HG02623 (cell line): ENCODE data around the gene PDZD7.

Experiments
- ATAC-seq: cut with Tn5 transposase; IDR thresholded peaks from one replicate; pipeline ENCODE4 v1.9.1; 2021; ENCODE audit warnings: moderate library complexity; ENCODE audit not compliant: unreplicated experiment

The PDZD7 gene

DNA sequence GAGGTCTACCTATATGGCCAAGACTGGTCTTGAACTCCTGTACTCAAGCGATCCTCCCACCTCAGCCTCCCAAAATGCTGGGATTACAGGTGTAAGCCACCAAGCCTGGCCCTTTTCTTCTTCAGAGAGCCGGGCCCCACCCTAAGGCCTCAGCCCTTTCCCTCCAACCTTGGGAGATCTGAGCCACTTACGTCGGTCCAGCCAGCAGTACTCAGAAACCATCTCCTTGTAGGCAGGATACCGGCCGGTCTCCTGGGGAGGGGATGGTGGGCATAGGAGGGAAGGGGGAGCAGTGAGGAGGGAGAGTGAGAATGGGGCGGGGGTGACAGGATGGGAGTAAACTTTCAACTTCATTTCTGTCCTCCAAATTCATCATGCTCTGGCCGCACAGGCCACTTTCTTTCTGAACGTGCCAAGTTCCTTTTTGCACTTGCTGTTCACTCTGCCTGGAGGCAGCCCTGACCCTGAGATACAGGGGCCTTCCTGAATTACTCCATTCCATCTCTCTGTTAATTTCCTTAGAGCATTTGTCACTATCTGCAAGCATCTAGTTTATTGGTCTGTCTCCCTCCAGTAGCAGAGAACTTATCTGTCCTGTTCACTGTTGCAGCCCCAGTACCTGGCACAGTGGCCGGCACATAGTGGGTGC lies 10.4 kb downstream of the PDZD7 start:
- ATAC-seq = no peak

DNA sequence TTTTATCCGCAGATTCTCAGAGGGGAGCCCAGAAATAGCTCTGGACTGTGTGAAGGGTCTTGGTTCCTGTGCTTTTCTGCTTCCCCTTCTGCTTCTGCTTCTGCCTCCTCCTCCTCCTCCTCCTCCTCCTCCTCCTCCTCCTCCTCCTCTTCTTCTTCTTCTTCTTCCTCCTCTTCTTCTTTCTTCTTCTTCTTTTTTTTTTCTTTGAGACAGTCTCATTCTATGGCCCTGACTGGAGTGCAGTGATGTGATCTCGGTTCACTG lies 11.6 kb downstream of the PDZD7 start:
- ATAC-seq = no peak

DNA sequence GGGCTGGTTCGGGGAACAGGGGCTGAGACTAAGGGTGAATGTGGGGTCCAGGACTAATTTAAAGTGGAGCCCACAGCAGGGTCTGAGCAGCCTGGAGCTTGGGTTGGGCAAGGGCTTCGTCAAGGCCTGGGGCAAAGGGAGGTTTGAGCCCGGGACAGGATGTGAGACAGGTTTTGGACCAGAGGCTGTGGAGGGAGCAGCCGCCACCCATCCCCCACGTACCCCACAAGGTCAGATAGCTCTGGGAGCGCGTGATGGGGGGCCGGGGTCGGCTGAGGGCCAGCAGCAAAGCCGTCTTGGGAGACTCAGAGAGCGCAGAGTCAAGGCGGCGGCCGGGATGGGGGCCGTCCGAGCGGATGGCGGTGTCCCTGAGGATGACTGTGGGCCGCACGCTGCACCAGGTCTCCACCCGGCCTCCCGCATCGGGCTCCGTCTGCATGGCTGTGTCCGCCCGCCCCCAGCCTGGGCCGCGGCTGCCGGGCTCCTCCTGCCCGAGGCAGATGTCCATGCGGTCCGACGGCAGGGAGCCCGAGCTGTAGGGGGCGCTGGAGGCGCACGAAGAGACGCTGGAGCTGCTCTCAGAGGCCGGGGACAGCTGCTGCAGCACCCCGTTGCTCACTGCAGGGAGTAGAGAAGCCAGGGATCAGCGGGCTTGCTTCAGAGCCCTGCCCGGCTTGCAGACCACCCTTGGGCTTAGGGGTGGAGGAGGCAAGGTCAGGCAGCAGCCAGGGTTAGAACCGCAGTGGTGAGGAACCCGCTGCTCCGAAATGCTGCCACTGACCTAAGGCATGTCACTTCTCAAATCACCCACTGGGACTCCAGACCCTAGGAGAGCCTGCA lies 12.1 kb downstream of the PDZD7 start:
- ATAC-seq = no peak

DNA sequence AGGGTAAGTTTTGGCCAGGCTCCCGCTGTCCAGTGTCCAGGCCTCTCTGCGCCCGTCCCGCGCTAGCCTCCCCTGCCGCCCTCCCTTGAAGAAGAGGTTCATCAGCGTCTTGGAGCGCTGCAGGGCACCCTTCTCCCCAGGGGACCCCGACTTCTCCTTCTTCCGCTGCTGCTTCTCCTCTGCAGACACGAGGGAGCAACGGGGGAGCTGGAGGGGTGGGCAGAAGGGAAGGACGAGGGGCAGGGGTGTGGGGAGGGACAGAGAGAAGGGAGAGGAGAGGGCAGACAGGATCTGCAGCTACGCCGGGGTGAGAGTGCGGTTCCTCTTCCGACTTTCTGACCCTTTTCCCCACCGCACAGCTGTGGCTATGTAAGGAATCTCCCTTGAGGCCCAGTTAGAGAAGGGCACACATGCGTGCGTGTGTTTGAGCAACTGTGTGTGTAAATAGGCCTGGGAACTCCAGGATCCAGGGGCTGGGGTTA lies 12.8 kb downstream of the PDZD7 start:
- no peak for ATAC-seq

DNA sequence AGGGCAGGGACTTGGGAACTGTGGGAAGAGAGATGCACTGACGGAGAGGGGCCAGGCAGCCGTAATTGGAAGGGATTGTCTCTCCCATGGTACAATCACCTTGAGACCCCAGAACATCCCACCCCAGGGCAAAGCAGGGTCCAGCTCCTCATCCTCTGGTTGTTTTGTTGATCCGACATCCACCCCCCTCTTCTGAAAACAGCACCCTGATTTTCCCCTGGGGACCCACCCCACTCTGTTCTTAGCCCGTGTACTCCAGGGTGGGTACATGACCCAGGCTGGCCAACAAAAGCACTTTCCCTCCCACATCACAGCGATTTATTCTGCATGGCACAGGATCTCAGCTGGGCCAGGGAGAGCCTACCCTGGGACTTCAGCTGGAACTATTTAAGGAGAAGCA lies 14.1 kb downstream of the PDZD7 start:
- no peak for ATAC-seq

DNA sequence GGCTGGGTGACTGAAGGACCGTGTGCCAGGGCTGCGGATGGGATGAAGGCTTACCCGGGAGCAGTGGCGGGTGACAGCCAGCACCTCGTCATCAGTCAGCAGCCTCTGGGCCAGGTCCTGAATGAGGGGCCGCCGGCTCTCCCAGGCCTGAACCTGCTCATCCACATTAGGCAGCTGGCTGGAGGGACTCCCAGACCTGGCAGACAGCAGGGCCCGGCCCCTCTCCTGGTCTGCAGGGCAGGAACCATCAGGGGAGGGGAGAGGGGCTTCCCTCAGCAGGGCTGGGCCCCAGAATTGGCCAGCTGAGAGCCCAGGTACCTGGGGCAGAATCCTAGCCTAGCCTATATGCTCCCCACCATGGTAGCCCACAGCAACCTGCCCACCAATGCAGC lies 15.4 kb downstream of the PDZD7 start:
- no peak for ATAC-seq

DNA sequence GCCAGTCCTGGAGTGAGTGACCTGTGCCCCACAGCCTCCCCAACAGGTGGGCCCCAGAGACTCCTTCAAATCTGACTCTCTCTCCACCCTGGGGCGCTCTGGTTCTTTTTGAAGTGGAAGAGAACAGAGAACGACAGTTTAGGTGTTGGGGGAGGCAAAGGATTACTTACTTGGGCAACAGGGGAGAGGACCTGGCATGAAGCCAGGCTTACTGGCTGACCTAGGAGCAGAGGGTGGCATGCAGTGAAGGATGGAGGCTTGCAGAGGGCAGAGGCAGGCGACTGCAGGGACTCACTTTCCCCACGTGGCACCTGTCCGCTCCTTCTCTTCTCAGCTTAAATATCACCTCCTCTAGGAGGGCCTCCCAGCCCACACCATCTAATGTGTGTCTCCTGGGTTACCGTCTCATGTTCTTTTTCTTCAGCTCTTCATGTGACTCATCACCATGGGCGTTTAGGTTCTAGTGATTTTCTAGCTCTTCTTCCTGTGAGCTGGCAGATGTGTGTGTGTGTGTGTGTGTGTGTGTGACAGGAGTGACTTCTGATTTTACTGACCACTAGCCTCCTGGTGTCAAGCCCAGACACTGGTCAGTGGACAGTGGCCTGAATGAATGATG lies 15.9 kb downstream of the PDZD7 start:
- no peak for ATAC-seq

DNA sequence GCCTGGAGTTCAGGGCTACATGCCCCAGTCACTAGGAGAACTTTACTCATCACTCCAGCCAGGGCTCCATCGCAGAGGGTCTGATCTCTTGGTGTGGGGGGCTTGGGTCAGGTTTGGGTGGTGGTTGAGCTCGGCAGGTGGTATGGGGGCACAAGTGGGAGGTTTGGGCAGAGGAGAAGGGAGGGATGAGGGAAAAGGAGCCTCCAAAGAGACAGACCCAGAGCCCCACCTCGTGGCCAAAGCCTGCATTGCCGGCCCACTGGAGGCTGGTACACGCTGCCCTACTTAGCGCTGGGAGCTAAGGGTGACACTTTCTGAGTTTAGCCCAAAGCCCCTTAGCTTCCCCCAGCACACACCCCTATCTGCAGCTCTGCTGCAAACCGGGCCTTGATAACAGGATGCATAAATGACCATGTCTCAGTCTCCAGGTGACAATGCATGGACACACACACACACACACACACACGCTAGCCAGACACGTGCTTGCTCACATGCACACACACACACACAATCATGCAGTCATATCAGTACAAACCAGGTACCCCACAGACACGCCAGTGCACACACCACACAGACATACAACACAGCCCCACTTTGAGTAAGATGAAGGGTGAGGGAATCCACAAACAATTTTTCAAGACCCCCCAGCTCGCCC lies 16.6 kb downstream of the PDZD7 start:
- no peak for ATAC-seq

DNA sequence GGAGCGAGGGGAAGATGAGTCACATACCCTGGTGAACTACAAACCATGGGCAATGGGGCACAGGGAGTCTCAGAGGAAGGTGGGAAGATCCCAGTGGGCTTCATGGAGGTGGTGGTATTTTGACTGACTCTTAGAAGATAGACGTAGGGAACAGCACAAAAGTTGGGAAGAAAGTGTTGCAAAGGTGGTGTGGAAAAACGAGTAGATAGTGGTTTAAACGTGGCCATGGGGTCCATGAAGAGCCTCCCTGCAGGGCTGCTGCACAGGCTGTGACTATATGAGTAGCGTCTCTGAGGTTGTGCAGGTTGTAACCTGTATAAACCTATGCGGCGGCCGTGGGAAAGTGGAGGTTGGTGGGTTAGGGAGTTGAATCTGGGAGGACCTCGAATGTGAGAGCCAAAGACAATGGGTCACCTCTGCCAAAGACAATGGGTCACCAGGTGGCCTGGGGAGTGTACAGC lies 17.5 kb downstream of the PDZD7 start:
- no peak for ATAC-seq

DNA sequence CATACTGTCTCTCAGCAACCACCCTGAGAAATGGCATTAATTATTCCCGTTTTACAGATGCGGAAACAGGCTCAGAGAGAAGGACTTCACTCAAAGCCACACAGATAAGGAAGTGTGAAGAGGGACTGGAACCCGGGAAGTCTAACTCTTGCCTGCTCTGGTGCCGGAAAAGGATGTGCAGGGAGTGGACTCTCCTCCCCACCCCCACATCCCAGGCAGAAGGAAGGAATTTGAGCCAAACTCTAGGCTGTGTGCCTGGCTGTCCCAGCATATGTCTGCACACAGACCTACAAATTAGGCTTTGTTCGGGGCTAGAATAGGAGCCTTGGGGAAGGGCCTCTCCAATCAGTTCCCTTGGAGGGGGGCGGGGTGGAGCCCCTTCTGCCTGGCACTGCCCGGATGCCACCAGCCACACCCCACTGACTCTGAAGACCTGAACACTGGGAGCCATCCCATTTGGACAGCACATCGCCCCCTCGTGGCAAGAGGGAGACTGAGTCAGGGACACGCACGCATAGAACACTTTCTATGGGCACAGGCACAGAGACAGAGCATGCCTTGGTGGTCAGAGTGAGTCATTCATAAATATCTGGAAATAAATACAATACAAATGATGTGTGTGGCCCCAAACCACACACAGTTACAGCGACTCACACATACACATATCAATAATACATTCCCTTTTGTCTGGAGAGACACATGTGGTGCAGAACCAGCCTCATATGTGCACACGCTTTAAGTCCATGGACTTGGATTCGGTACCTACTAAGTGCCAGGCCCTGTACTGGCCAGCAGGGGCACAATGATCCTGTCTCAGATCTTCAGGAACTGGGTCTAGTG lies 18.2 kb downstream of the PDZD7 start:
- ATAC-seq = peak; percentile 73

DNA sequence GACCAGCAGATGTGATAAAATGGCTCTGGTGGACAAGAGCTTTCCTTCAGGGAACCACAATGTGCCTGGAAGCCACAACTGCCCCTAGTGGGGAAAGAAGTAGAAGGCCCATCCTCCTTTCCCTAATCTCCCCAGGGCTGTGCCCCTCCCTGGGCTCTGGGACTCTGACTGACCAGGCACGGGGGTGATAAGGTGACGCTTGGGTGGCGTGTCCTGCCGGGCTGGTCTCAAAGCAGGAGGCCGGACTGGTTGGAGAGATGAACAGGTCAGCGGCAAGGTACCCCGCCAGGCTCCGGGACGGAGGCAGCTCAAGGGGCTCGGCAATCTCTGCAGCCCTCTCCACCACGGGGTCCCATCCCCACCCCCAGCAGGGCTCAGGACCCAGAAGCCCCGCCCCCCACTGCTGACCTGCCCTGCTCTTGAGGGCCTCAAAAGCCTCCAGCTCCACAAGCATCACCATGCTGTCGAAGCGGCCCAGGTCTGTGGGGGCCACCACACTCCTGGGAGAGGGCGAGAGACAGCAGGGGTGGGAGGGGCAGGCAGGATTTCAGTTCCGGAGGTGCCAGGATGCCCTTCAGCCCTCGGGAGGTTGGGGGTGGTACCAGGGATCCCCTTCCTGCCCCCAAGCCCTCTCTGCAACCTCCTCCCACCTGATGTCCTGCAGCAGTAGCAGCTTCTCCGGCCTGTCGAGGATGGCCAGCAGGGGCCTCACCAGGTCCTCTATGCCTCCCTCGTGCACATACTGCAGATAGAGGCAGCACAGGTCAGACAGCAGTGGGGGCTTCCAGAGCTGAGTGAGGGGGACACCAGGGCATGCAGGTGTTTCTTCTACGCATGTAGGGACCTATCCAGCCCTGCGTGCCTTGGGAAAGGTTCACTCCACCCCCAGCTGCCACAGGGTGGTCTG lies 19.2 kb downstream of the PDZD7 start:
- ATAC-seq = no peak

DNA sequence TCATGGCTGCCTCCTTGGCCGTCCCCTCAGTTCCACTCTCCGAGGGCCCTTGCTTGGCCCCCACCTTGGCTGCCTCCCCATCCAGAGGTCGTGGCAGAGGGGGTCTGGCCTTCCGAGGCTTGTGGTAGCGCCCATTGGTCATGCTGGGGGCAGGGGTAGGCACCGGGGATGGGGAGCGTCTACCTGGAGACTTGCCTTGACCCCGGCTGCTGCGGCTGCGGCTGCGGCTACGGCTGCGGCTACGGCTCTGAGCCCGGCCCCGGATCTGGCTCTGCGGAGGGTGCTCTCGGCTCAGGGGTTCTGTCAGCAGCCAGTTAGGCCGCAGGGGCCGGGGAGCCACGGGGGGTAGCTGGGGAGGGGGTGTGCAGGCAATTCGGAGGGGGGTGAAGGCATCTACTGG lies 20.6 kb downstream of the PDZD7 start:
- ATAC-seq = no peak

DNA sequence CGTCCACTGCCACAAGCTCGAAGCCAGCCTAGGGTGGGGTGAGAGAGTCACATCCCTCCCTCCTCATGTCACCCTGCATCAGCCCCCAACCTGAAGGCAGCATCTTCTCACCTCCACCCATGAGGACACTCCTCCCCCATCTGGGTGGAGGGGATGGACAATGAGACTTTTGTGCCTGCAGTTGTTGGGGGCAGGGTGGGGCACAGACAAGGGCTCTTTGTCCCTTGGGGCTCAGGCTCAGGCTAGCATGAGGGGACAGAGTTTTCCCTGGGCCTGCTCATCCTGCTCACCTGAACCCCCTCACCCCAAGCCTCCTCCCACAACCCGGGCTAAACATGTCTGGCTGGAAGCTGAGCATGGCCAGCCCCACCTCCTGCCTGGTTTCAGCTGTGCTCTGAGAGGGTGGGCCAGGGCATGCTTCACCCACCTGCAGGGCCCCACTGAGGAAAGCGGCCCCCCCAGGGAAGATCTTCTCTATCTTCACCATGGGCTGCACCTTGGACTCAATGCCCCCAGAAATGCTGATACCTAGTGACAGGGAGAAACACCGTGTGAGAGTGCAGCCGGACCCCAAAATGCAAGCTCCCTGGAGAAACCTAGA lies 22.0 kb downstream of the PDZD7 start:
- no peak for ATAC-seq

DNA sequence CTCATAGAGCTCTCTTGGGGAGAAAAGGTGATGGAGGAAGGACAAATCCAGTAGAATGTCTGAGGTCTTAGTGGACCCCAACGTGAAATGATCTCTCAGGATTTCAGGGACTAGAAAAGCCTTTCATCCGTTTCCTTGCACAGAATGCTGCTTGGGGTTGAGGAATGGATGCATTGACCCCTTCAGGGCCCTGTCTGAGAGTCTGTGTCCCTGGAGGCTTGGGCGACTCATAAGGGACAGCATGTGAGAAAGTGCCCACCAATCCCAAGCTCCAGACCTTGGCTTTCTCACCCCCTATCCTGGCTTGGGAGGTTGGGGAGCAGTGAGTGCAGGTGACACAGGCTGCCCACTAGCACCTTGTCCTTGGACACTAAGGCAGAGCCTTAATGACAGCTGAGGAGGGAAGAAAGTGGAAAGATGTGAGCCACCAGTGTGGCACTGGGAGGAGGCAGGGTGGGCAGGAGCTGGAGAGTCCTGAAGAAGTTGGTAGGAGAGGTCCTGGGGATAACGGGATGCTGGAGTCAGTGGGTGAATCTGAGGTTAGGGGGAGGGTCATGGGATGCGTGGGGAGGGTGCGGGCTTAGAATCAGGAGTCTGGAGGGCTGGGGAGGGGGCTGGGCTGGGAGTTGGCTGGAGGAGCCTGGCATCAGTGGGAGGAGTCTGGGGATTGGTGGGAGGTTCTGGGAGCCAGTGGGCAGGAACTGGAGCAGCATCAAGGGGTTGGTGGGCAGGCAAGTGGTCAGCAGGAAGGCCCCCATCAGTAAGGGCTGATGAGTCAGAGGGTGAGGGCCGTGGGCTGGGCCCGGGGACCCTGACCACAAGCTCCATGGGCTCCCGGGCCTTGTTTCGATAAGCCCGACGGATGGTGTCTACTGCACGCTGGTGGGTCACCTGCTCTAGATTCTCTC lies 22.8 kb downstream of the PDZD7 start:
- ATAC-seq = no peak

DNA sequence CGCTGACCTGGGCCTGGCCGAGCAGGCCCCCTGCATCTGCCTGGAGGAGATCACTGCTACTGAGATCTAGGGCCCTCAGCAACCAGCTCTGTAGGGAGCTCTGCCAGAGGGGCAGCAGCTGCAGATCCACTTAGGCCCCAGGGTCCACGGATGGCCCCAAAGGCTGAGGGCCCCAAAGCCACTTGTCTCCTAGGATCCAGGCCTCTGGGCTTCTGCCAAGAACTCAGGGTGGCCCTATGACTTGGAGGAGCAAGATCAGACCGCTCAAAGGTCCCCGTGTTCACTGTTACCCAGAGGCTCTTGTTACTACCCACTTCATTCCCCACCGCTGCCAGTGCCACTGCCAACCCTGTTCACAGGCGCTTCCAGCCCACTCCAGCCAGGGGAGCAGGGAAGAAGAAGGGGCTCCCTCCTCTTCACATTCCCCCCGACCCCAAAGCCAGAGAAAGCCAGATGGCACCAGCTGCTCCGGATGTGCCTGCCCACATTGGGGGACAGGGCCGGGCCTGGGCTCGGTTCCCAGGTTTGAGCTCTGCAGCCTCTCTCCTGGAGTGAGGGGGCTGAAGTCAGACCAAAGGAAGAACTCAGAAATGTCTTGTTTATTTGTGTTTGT lies 23.7 kb downstream of the PDZD7 start:
- no peak for ATAC-seq

DNA sequence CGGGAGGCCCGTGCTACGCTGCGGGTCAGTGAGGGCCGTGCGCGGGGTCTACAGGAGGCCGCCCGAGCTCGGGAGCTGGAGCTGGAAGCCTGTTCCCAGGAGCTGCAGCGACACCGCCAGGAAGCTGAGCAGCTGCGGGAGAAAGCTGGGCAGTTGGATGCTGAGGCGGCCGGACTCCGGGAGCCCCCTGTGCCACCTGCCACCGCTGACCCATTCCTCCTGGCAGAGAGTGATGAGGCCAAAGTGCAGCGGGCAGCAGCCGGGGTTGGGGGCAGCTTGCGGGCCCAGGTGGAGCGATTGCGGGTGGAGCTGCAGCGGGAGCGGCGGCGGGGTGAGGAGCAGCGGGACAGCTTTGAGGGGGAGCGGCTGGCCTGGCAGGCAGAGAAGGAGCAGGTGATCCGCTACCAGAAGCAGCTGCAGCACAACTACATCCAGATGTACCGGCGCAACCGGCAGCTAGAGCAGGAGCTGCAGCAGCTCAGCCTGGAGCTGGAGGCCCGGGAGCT lies 24.3 kb downstream of the PDZD7 start:
- no peak for ATAC-seq

DNA sequence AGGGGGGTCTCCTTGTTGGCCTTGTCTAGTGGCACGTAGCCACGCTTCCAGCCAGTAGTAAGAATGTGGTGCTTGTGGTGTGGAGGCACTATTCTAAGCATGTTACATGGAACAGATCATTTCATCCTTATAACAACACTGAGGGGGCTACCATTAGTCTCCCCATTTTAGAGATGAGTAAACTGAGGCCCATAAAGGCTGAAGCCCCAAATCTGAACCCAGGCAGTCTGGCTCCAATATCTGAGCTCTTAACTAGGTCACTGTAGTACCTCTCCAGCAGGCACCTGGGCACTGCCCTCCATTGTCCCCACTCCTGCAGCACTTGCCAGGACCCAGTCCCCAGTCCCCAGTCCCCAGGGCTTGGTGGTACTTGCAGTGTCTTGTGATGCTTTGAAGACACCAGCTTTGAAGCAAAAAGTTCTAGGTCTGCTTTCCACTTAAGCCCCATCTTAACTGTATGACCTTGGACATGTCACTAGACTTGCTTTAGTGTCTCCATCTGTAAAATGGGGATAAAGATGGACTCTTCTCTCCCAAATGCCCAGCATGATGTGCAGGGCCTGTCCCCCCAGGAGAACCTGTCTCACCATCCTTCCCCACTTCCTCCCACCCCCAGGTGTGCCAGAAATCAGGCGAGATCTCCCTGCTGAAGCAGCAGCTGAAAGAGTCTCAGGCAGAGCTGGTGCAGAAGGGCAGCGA lies 24.9 kb downstream of the PDZD7 start:
- no peak for ATAC-seq
